Thyroid gland (tissue), 4 donors: ENCODE results near the gene CAMTA1. TPM values are rescaled to one million over a fixed set of nuclear protein-coding genes. Genes with fewer than 3 reads are reported as not detected.
A peak's percentile ranks its signal among the peaks of the same experiment; 100 is the strongest.
"Not testable (repeated sequence)": the region's sequence is repeated elsewhere in the genome, so short reads cannot be mapped to it uniquely, and the experiment has no call there.

Source experiments
- DNase-seq, 2 donors: peaks; one replicate each; pipeline ENCODE4 v3.0.0-alpha.2; 2019
- H3K27ac ChIP-seq, 3 donors: fragments of 200-600 bp; sonication (generic); 1 replicate in 2 of 3; 2 replicates in 1 of 3; pipeline ENCODE4 v1.5.1; 2016 to 2019; ENCODE audit warnings: mild to moderate bottlenecking in 1 of 3, moderate library complexity in 1 of 3
- H3K27me3 ChIP-seq: fragments of 200-600 bp; sonication (generic); one replicate; pipeline ENCODE4 v1.5.1; 2019
- H3K36me3 ChIP-seq, 2 donors: fragments of 200-600 bp; sonication (generic); one replicate each; pipeline ENCODE4 v1.5.1; 2016 to 2019
- H3K4me1 ChIP-seq, 2 donors: fragments of 200-600 bp; sonication (generic); one replicate each; pipeline ENCODE4 v1.5.1; 2017 to 2019
- H3K4me3 ChIP-seq, 3 donors: fragments of 200-600 bp; sonication (generic); replicated peaks in 1 of 3; 1 replicate in 2 of 3; 2 replicates in 1 of 3; pipeline ENCODE4 v1.5.1; 2016; ENCODE audit warnings: mild to moderate bottlenecking in 1 of 3
- H3K9me3 ChIP-seq: fragments of 200-600 bp; sonication (generic); one replicate; pipeline ENCODE4 v1.5.1; 2017
- CTCF ChIP-seq, 6 experiments: fragments of 200-600 bp in 3 of 6; fragments of 450-650 bp in 3 of 6; sonication (generic) in 3 of 6; IDR thresholded peaks; one replicate each; pipeline ENCODE4 v1.5.1; 2016 to 2019; ENCODE audit warnings: antibody characterized with exemption in 6 of 6, mild to moderate bottlenecking in 2 of 6, inconsistent platforms in 1 of 6, moderate library complexity in 1 of 6
- POLR2A ChIP-seq, 2 donors: fragments of 450-650 bp; IDR thresholded peaks; one replicate each; pipeline ENCODE4 v1.6.1; 2017; ENCODE audit warnings: antibody characterized with exemption in 2 of 2, mild to moderate bottlenecking in 2 of 2, moderate library complexity in 1 of 2
- WGBS, 2 donors: methylation state at CpG; one replicate each; pipeline ENCODE4 v1.1.5; 2017; 5-methylcytosine and 5-hydroxymethylcytosine counted together
- intact Hi-C: fragments of 100-400 bp; cut with DNase I; formaldehyde crosslinking; loops from one replicate; pipeline ENCODE4 v1.15.1; 2023
- total RNA-seq, 4 donors: library from RNA; depleted of rRNA; stranded (reverse); fragments of >200 nt; gene quantifications; one replicate each; pipeline ENCODE4 v1.2.3, GENCODE V29; 2016

Gene CAMTA1
- total RNA-seq, 4 donors from 2014 or later: 63.9 to 124 (median 101) TPM

- no peak for DNase-seq
- no peaks in the 10 kb centered on the region for H3K4me1 ChIP-seq
- H3K36me3 ChIP-seq: no peaks in the 10 kb centered on the region
- H3K4me3 ChIP-seq: no peak overlapping the region
- WGBS, 2 donors: 72 to 77% methylated on average over 6 of the region's 6 CpGs
- H3K9me3 ChIP-seq: no peaks in the 10 kb centered on the region
- no peak overlapping the region for H3K27ac ChIP-seq
- no peaks in the 10 kb centered on the region for H3K27me3 ChIP-seq
- intact Hi-C loops: no loop called here
- TF ChIP-seq CTCF (IDR thresholded peaks at IDR 0.05) (no peak), POLR2A (IDR thresholded peaks at IDR 0.05) (no peak)
These were observed 374.0 kb downstream of the CAMTA1 start for GRCh38 chr1:7159116-7159781.

- H3K4me3 ChIP-seq, DNase-seq, H3K27me3 ChIP-seq, intact Hi-C loops, H3K9me3 ChIP-seq, H3K27ac ChIP-seq, H3K36me3 ChIP-seq, H3K4me1 ChIP-seq: not testable (repeated sequence)
- WGBS, 2 donors: 82 to 93% methylated on average over 2 of the region's 2 CpGs
These were observed 383.3 kb downstream of the CAMTA1 start for GRCh38 chr1:7168554-7168953.

GRCh38 chr1:7171168-7171567, 385.9 kb downstream of the CAMTA1 start:
- Histone ChIP-seq H3K9me3 (no peaks in the 10 kb centered on the region), H3K27ac (no peak overlapping the region), H3K36me3 (no peaks in the 10 kb centered on the region), H3K27me3 (no peaks in the 10 kb centered on the region), H3K4me1 (peaks cover 0 to 9% of the 10 kb centered on the region in 2 donors), H3K4me3 (no peak overlapping the region)
- WGBS, 2 donors: 69 to 71% methylated on average over 1 of the region's 1 CpG
- intact Hi-C loops: no loop called here
- DNase-seq: no peak
- TF ChIP-seq CTCF (IDR thresholded peaks at IDR 0.05) (no peak), POLR2A (IDR thresholded peaks at IDR 0.05) (no peak)

GRCh38 chr1:7171574-7171973, 386.3 kb downstream of the CAMTA1 start:
- intact Hi-C loops: no loop called here
- Histone ChIP-seq H3K36me3 (no peaks in the 10 kb centered on the region), H3K4me1 (peaks cover 0 to 9% of the 10 kb centered on the region in 2 donors), H3K27ac (no peak overlapping the region), H3K27me3 (no peaks in the 10 kb centered on the region), H3K4me3 (no peak overlapping the region), H3K9me3 (no peaks in the 10 kb centered on the region)
- 76 to 83% methylated on average over 6 of the region's 6 CpGs for WGBS, 2 donors
- TF ChIP-seq CTCF (IDR thresholded peaks at IDR 0.05): no peak
- no peak for TF ChIP-seq POLR2A (IDR thresholded peaks at IDR 0.05)
- DNase-seq: no peak

GRCh38 chr1:7172804-7173203, 387.6 kb downstream of the CAMTA1 start:
- TF ChIP-seq CTCF (IDR thresholded peaks at IDR 0.05) (no peak), POLR2A (IDR thresholded peaks at IDR 0.05) (no peak)
- Histone ChIP-seq H3K4me1 (peaks cover 0 to 9% of the 10 kb centered on the region in 2 donors), H3K27ac (no peak overlapping the region), H3K36me3 (no peaks in the 10 kb centered on the region), H3K9me3 (no peaks in the 10 kb centered on the region), H3K27me3 (no peaks in the 10 kb centered on the region), H3K4me3 (no peak overlapping the region)
- 11 to 36% methylated on average over 6 to 14 of the region's 14 CpGs for WGBS, 2 donors
- DNase-seq: peak; percentile 46 to 64
- intact Hi-C loops: no loop called here
